HG02840 (cell line): Measurements from ENCODE around the gene ABCF2.

Experiments
- ATAC-seq: cut with Tn5 transposase; IDR thresholded peaks from one replicate; pipeline ENCODE4 v1.9.1; 2021; ENCODE audit warnings: mild to moderate bottlenecking, moderate library complexity, moderate number of reproducible peaks; ENCODE audit not compliant: unreplicated experiment, low FRiP score

Gene ABCF2

DNA sequence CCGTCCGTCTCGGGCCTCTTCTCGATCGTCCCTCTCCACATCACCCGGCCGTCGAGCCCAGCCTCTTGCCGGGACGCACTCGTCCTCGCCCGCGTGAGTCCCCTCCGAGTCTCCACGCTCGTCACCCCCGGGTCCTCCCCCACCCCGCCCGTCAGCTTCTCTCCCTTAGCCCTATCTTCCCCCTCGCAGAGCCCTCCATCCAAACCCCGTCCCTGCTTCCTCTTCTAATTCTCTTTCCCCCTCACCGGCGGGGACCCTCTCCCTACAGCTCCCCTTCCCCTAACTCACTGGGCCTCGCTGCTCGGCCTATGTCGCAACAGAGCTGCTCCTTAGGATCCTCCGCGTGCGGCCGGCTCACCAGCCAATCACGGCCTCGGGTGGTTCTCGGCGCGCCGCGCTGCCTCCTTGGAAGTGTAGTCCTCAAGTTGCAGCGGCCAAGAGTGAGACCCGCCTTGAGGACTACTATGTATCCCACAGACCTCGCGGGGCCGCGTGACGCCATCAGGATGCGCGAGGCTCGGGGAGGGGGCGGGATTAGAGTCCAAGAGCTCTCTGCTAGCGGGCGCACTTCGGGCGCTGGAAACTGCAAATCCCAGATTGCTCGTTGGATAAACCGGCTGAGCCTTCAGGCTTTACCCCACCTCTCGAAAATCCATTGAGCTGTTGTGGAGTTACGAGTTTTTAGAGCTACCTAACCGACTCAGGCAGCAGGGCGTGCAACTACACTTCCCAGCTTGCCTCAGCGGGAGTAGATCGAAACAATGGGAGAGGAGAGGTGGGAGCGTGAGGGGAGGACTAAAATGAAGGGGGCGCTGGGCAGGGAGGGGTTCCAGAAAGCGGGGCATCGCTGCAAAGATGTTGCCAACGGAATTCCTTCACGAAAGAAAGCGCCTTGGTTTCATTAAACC is at the start of gene ABCF2:
ABCF2 (minus strand) TSS at position 331 of the 908 bp plus-strand sequence. CDS start 747 bp downstream, outside the sequence.
- ATAC-seq = peak; percentile 98

- no peak for ATAC-seq
Observed at GRCh38 chr7:151275813-151276577, 49.0 kb upstream of the ABCF2 start.

DNA sequence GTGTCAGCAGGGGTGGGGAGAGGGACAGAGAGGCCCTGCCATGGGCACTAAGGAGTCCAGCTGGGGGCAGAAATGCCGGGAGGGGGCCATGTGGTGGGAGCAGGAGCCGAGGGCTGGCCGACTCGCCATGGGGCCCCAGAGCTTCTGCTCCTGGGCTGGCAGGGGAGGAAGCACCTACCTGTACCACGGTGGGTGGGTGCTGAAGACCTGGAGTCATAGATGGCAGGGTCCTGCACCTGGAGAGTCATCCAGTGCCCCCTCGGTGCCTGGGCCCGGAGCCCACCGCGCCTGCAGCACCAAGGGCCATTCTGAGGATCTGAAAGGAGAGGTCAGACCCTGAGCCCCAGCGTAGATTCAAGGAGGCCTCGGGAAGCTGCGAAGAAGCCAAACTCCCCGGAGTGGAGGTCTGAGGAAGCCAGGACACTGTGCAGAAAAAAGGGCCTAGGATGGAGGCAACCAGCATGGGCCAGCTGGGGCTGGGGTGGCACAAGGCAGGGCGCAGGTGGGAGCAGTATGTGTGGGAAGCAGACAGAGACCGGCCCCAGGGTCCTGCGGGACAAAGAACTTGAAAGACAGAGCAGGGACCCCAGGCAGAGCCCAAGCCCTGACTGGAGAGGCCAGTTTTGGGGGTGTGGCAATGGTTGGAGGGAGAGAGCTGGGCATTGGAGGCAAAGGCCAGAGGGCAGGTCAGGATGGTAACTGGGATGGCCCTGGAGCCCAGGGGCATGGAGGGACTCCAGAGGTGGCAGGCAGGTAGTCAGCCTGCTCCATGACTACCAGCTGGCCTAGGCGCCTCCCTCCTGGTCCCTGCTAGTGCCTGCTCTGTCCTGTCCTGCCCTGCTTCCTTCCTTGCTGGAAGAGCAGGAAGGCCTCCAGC is 48.2 kb upstream of the ABCF2 start:
- ATAC-seq = no peak

GRCh38 chr7:151274396-151274795 is 47.4 kb upstream of the ABCF2 start:
- no peak for ATAC-seq

- ATAC-seq = no peak
Observed at GRCh38 chr7:151273651-151274390, 46.8 kb upstream of the ABCF2 start.

GRCh38 chr7:151272877-151273276 is 45.9 kb upstream of the ABCF2 start:
- ATAC-seq = no peak

DNA sequence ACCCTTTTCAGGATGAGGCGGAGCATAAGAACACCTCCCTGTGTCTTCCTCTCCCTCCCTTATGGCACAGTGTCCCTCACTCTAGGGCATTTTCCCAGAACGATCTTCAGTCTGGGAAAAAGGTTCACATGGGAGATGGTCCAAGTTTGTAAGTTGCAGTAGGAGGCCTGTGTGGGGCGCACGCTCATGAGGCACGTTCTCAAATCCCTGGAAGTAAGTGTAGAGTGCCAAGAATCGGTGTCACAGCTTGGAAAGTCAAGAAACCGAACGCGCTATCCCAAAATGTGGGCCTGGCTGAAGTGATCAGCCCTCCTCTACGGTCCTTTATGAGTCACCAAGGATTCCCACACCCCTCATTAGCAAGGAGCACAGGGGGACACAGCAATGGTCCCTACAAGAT is 45.4 kb upstream of the ABCF2 start:
- no peak for ATAC-seq

GRCh38 chr7:151271699-151272355 is 44.8 kb upstream of the ABCF2 start:
- no peak for ATAC-seq

GRCh38 chr7:151269511-151269910 is 42.5 kb upstream of the ABCF2 start:
- ATAC-seq = no peak

DNA sequence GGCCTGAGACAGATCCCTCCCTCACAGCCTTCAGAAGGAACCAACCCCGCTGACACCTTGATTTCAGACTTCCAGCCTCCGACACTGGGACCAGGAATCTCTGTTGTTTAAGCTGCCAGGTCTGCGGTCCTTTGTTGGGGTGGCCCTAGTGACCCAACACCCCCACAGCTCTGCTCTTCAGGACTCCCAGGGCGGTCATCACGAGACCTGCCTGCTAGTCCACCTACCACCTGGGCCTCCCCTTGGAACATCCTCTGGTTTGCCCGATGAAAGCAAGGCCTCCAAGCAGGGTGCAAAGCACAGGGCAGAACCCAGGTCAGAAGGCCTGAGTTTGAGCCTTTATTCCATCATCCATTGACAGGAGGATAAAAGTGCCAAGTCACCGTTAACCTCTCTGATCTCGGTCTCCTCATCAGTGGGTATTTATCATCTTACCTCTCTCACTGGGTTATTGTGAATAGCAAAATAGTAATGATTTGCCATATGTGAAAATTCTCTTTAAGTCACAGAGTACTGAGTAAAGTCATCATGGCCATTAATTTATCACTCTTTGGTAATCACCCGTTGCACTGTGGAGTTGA is 38.4 kb upstream of the ABCF2 start:
- ATAC-seq = no peak

- no peak for ATAC-seq
Observed at GRCh38 chr7:151264615-151265014, 37.6 kb upstream of the ABCF2 start.

GRCh38 chr7:151261529-151261928 is 34.5 kb upstream of the ABCF2 start:
- ATAC-seq = no peak

DNA sequence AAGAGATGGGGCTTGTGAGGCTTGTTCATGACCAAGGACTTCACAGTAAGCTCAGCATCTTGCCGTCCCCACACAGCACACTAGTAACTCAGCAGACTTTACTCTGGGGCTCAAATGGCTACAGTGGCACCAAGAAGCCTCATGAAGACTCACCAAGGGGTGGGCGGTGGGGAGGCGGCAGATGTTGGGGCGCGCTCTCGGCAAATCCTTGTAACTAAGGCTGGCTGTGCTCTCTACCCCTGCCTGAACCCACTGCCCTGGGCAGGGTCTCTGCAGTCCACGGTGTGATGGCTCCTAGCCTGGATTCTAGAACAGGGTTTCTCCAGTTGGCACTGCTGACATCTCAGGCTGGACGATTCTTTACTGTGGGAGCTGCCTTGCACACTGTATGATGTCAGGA is 33.9 kb upstream of the ABCF2 start:
- no peak for ATAC-seq

DNA sequence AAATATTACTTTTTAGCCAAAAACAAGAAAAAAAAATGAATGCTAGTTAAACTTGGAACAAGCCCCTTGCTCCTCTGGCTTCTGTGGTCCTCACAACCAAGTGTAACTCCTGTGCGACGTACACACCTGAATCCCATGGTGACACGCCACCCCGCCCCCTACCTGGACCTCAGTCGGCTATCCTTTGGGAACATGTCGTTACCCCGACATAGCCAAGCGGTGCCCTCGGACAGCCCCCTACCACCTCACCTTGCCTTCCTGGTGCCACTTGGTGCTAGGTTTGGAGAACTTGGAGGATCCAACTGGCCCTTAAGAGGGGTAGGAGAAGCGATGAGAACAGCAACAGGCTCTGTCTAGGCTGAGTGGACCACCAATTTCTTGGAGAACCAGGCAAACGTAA is 33.5 kb upstream of the ABCF2 start:
- no peak for ATAC-seq

- no peak for ATAC-seq
Observed at GRCh38 chr7:151257990-151258389, 31.0 kb upstream of the ABCF2 start.

DNA sequence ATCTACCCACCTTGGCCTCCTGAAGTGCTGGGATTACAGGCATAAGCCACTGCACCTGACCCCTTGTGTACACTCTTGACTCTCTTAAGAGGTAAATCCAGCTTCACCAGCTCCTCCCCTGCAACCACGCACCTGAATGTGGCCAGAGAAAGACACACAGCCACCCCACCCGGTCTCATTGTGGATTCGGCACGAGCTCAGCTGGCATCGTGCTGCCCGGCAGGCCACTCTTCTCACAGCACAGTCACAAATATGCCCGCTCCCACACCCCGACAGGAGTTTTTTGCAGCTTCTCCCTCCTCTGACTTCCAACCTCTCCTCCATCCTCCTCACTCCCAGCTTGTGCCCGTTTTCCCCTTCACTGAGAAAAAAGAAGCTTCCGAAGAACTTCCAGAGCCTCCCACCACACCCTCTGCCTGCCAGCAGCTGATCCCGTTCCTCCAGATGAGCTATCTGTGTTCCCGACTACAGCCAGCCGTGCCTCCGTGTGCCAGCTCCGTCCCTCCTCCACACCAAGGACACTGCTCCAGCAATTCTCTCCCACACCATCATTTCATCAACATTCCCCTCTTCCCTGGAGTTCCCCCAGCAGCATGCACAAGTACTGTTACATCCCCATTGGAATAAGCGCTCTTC is 29.5 kb upstream of the ABCF2 start:
- no peak for ATAC-seq

DNA sequence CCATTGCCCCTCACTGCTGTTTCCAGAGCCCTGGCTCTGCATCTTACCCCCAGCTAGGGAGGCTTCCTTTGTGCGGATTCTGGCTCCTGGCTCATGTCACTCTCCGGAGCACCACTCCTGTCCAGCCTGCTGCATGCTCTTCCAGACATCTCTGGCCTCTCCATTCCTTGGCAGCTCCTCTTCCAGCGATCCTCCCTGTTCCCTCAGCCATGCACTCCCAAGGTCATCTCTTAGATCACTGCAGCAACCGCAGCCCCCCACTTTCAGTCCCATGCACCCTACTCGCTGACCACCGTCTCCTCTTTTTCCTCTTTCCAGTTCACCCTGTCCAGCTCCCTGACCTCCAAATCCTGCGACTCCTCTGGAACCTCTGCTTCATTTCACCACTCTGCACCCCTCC is 28.4 kb upstream of the ABCF2 start:
- ATAC-seq = no peak

DNA sequence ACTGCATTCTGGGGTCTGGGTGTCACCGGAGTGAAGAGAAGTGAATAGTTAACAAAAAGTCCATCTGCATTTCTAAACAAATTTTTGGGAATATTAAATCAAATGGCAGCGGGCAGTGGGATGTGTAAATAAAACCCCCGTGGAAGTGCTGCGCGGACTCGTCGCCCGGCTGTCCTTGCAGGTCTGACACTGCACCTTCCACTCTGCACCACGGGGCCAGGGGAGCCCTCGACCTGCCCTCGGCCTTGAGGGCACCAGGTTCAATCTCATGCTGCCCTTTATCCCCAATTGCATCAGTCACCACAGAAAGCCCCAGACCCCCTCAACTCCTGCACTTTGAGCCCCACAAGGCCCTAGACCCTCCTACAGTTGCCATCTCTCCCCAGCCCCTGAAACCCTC is 27.8 kb upstream of the ABCF2 start:
- no peak for ATAC-seq

DNA sequence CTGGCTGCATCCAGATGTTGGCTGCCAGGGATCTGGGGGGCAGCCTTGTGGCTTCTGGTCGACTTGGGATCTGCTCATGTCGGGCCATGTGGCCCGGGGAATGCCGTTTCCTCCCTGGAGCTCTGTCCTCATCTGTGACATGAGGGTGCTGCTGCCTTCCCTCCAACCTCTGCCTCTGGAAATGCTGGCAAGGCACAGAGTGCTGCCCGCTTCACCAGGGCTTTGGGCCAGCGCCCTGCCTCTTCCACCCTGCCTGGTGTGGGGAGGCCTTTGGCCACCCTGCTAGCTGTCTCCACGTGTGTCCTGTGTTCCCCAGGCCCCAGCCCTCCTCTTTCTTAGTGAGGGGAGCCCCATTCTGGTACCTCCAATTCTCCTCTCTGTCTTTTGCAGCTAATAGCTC is 27.3 kb upstream of the ABCF2 start:
- ATAC-seq = no peak
